Psoas muscle (tissue), 8 donors: Measurements from ENCODE around the gene SHE. TPM values are rescaled to one million over a fixed set of nuclear protein-coding genes. Genes with fewer than 3 reads are reported as not detected.
"Not testable (repeated sequence)": the region's sequence is repeated elsewhere in the genome, so short reads cannot be mapped to it uniquely, and the experiment has no call there.

Source experiments
- ATAC-seq, 4 donors: fragments of 200-7000 bp; cut with Tn5 transposase; one replicate each; pipeline ENCODE4 v1.9.1; 2020; ENCODE audit warnings: moderate library complexity in 3 of 4, mild to moderate bottlenecking in 2 of 4
- DNase-seq, 2 donors: peaks; one replicate each; pipeline ENCODE4 v3.0.0-alpha.2; 2020
- H3K27ac ChIP-seq: fragments of 200-600 bp; one replicate; pipeline ENCODE4 v1.8.0; 2022
- H3K27me3 ChIP-seq, 3 donors: fragments of 200-600 bp in 1 of 3; one replicate each; pipeline versions ENCODE4 v1.6.1 to v1.8.0; 2013 to 2022; ENCODE audit warnings: low read length in 2 of 3, mild to moderate bottlenecking in 2 of 3, moderate library complexity in 1 of 3; ENCODE audit not compliant: insufficient read depth in 3 of 3
- H3K36me3 ChIP-seq, 2 donors: fragments of 200-600 bp in 1 of 2; one replicate each; pipeline versions ENCODE4 v1.6.1 to v1.8.0; 2013 to 2022; ENCODE audit warnings: low read depth in 1 of 2, mild to moderate bottlenecking in 1 of 2, moderate library complexity in 1 of 2; ENCODE audit not compliant: insufficient read depth in 1 of 2
- H3K4me1 ChIP-seq: fragments of 200-600 bp; one replicate; pipeline ENCODE4 v1.8.0; 2022
- H3K4me3 ChIP-seq: fragments of 200-600 bp; one replicate; pipeline ENCODE4 v1.8.0; 2022; ENCODE audit warnings: mild to moderate bottlenecking
- H3K9me3 ChIP-seq: fragments of 200-600 bp; one replicate; pipeline ENCODE4 v1.8.0; 2022
- CTCF ChIP-seq: fragments of 200-600 bp; IDR thresholded peaks from one replicate; pipeline ENCODE4 v1.8.0; 2022; ENCODE audit warnings: antibody characterized with exemption
- WGBS, 3 donors: extraction: QIAGEN DNeasy Blood & Tissue Kit; methylation state at CpG; one replicate each; pipeline versions ENCODE4 v1.1.6 to v1.1.7; 2013; 5-methylcytosine and 5-hydroxymethylcytosine counted together
- intact Hi-C, 2 donors: fragments of 100-400 bp; cut with DNase I; formaldehyde crosslinking; loops; one replicate each; pipeline versions ENCODE4 v1.11.0 to v1.14.2; 2022
- polyA plus RNA-seq, 3 donors: library from polyadenylated mRNA; stranded (reverse); fragments of 200-250 nt; gene quantifications; one replicate each; pipeline ENCODE4 v1.2.3, GENCODE V29; 2013
- total RNA-seq, 4 donors: library from RNA; stranded (reverse); fragmentation: NEBNext Ultra II Directional in 2 of 4; extraction: Animal tissue kit (Norgen Biotek cat#: 25700) in 2 of 4; gene quantifications; one replicate each; pipeline versions ENCODE4 v1.2.1 to v1.2.4, GENCODE V29; 2021 to 2023
- donor health status: healthy with polysubstance abuse.
- donor health status: DM: no; HTN: no; CAD: no; lungs with moderate emphysema.
- donor health status: Bipolar disorder and iron deficiency.
- donor health status: healthy.
- donor health status: DM: yes; HTN: yes; CAD: no.
- donor health status: DM: no; HTN: no; CAD: no.
- donor health status: DM: no; HTN: no; CAD: no.
- donor health status: DM: yes; HTN: yes; CAD: no.

Gene SHE
- total and polyA plus RNA-seq, 7 donors, result 4.0 to 7.4 (median 6.2) TPM

GRCh38 chr1:154541231-154541630 lies 39.0 kb upstream of the SHE start:
- Histone ChIP-seq H3K4me3 (no peak overlapping the region), H3K27ac (no peak overlapping the region), H3K27me3 (peaks cover 0 to 3% (median 0%) of the 10 kb centered on the region in 3 donors), H3K9me3 (no peaks in the 10 kb centered on the region), H3K4me1 (no peaks in the 10 kb centered on the region), H3K36me3 (no peaks in the 10 kb centered on the region)
- DNase-seq, result no peak
- no peak for TF ChIP-seq CTCF
- intact Hi-C loops, result loop anchor here in 1 of 2 donors (10.0 kb wide), 1 partner anchor 216 kb away; the partner anchor contains the start of genes AQP10 and ATP8B2
- 52 to 56% (median 55%) methylated on average over 6 of the region's 6 CpGs for WGBS, 3 donors
- ATAC-seq, result no peak

GRCh38 chr1:154539486-154540483 lies 37.6 kb upstream of the SHE start:
- H3K9me3 ChIP-seq, result no peaks in the 10 kb centered on the region
- intact Hi-C loops, result loop anchor here in 1 of 2 donors (10.0 kb wide), 1 partner anchor 215 kb away; the partner anchor contains the start of genes AQP10 and ATP8B2
- no peak for TF ChIP-seq CTCF
- WGBS, 3 donors, result 84 to 89% (median 85%) methylated on average over 9 of the region's 9 CpGs
- H3K36me3 ChIP-seq, result no peaks in the 10 kb centered on the region
- H3K27ac ChIP-seq, result no peak overlapping the region
- no peak for ATAC-seq
- H3K4me3 ChIP-seq, result no peak overlapping the region
- no peaks in the 10 kb centered on the region for H3K4me1 ChIP-seq
- H3K27me3 ChIP-seq, result peaks cover 0 to 3% (median 0%) of the 10 kb centered on the region in 3 donors
- DNase-seq, result no peak

GRCh38 chr1:154536570-154536969 lies 34.4 kb upstream of the SHE start:
- DNase-seq, result no peak
- Histone ChIP-seq H3K9me3 (no peaks in the 10 kb centered on the region), H3K27ac (no peak overlapping the region), H3K36me3 (no peaks in the 10 kb centered on the region), H3K4me3 (no peak overlapping the region), H3K27me3 (no peaks in the 10 kb centered on the region), H3K4me1 (no peaks in the 10 kb centered on the region)
- intact Hi-C loops, result no loop called here
- WGBS, 3 donors, result 46 to 59% (median 50%) methylated on average over 7 of the region's 7 CpGs
- no peak for TF ChIP-seq CTCF
- no peak for ATAC-seq

- no peaks in the 10 kb centered on the region for H3K9me3 ChIP-seq
- TF ChIP-seq CTCF, result peak; percentile 32
- no peak overlapping the region for H3K4me3 ChIP-seq
- 55 to 59% (median 57%) methylated on average over 11 of the region's 11 CpGs for WGBS, 3 donors
- no peaks in the 10 kb centered on the region for H3K4me1 ChIP-seq
- H3K27ac ChIP-seq, result no peak overlapping the region
- H3K27me3 ChIP-seq, result no peaks in the 10 kb centered on the region
- ATAC-seq (no peak), DNase-seq (no peak)
- no peaks in the 10 kb centered on the region for H3K36me3 ChIP-seq
- intact Hi-C loops, result no loop called here
These were observed 32.0 kb upstream of the SHE start for GRCh38 chr1:154533952-154534844.

GRCh38 chr1:154531950-154532349 lies 29.7 kb upstream of the SHE start:
- H3K27ac ChIP-seq, H3K4me3 ChIP-seq, DNase-seq, H3K27me3 ChIP-seq, ATAC-seq, H3K9me3 ChIP-seq, H3K36me3 ChIP-seq, intact Hi-C loops, H3K4me1 ChIP-seq: not testable (repeated sequence)
- WGBS, 3 donors, result 94 to 96% (median 95%) methylated on average over 12 to 13 of the region's 13 CpGs
